KMS-11 (cell line): ENCODE measurements around the gene PDE3A.

Source experiments
- H2AFZ ChIP-seq: fragments of 200-600 bp; sonication (generic); 2 replicates; pipeline ENCODE4 v1.6.1; 2016; ENCODE audit warnings: antibody characterized with exemption, mixed run types, low read depth
- H3K27ac ChIP-seq: fragments of 200-600 bp; sonication (generic); 2 replicates; pipeline ENCODE4 v1.6.1; 2016; ENCODE audit warnings: mild to moderate bottlenecking, mixed run types
- H3K27me3 ChIP-seq: fragments of 200-600 bp; sonication (generic); 2 replicates; pipeline ENCODE4 v1.6.1; 2017; ENCODE audit warnings: mild to moderate bottlenecking, low read depth, mixed run types, moderate library complexity; ENCODE audit not compliant: insufficient read depth
- H3K36me3 ChIP-seq: fragments of 200-600 bp; sonication (generic); 2 replicates; pipeline ENCODE4 v1.6.1; 2017; ENCODE audit warnings: mild to moderate bottlenecking, mixed run types; ENCODE audit not compliant: insufficient read depth
- H3K4me1 ChIP-seq: fragments of 200-600 bp; sonication (generic); 2 replicates; pipeline ENCODE4 v1.6.1; 2016; ENCODE audit warnings: mild to moderate bottlenecking, low read depth, mixed run types; ENCODE audit not compliant: poor library complexity, severe bottlenecking
- H3K4me2 ChIP-seq: fragments of 200-600 bp; sonication (generic); 2 replicates; pipeline ENCODE4 v1.7.0; 2016; ENCODE audit warnings: mild to moderate bottlenecking, mixed run types
- H3K4me3 ChIP-seq: fragments of 200-600 bp; sonication (generic); IDR thresholded peaks from 2 replicates; pipeline ENCODE4 v1.6.1; 2017; ENCODE audit warnings: low read depth, low read length, mixed read lengths; ENCODE audit not compliant: insufficient read depth
- H3K79me2 ChIP-seq: fragments of 200-600 bp; sonication (generic); 2 replicates; pipeline ENCODE4 v1.6.1; 2016; ENCODE audit warnings: low read depth, mixed run types; ENCODE audit not compliant: insufficient read depth
- H3K9ac ChIP-seq: fragments of 200-600 bp; sonication (generic); 2 replicates; pipeline ENCODE4 v1.6.1; 2016; ENCODE audit warnings: mild to moderate bottlenecking, mixed run types
- H4K20me1 ChIP-seq: fragments of 200-600 bp; sonication (generic); 2 replicates; pipeline ENCODE4 v1.6.1; 2016; ENCODE audit warnings: mild to moderate bottlenecking, mixed run types; ENCODE audit not compliant: insufficient read depth
- CTCF ChIP-seq: fragments of 200-600 bp; sonication (generic); conservative IDR thresholded peaks from 2 replicates; pipeline ENCODE4 v1.6.1; 2017; ENCODE audit warnings: low read depth, mild to moderate bottlenecking, antibody characterized with exemption, low read length, moderate library complexity, mixed read lengths

Gene PDE3A

DNA sequence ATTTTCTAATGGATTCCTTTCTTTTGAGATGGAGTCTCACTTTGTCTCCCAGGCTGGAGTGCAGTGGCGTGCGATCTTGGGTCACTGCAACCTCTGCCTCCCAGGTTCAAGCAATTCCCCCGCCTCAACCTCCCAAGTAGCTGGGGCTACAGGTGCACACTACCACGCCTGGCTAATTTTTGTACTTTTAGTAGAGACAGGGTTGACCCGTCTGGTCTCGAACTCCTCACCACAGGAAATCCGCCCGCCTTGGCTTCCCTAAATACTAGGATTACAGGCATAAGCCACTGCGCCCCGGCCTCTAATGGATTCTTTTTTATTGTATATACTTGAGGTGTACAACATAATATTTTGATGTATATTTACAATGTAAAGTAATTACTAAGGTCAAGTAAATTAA is 186.7 kb downstream of the PDE3A start:
- no peaks in the 10 kb centered on the region for H4K20me1 ChIP-seq
- no peak overlapping the region for H3K27ac ChIP-seq
- H2AFZ ChIP-seq = no peak overlapping the region
- no peak for TF ChIP-seq CTCF
- no peak overlapping the region for H3K4me2 ChIP-seq
- no peaks in the 10 kb centered on the region for H3K4me1 ChIP-seq
- no peak overlapping the region for H3K9ac ChIP-seq
- no peaks in the 10 kb centered on the region for H3K36me3 ChIP-seq
- no peak overlapping the region for H3K4me3 ChIP-seq
- no peaks in the 10 kb centered on the region for H3K79me2 ChIP-seq
- H3K27me3 ChIP-seq = no peaks in the 10 kb centered on the region

GRCh38 chr12:20555771-20556170 is 187.4 kb downstream of the PDE3A start:
- Histone ChIP-seq H3K4me1 (no peaks in the 10 kb centered on the region), H3K79me2 (no peaks in the 10 kb centered on the region), H3K4me2 (no peak overlapping the region), H2AFZ (no peak overlapping the region), H3K36me3 (no peaks in the 10 kb centered on the region), H4K20me1 (no peaks in the 10 kb centered on the region), H3K27me3 (no peaks in the 10 kb centered on the region), H3K27ac (no peak overlapping the region), H3K4me3 (no peak overlapping the region), H3K9ac (no peak overlapping the region)
- no peak for TF ChIP-seq CTCF

DNA sequence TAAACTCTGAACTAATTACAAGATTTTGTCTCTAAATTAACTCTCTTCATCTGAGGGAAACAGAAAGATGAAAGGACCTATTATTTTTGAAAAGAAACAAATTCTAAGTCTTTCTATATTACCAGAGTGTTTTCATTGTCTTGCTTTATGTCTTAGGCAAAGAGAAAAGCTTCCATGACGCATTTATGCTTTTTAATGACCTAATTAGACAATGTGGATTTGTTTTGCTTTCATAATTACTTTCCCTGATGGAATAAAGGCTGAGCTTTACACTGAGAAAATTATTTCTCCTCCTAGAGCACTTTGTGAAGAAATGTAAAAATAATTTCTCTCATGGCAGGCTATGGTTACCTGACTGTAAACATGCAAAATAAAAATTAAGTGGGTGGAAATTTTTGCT is 188.8 kb downstream of the PDE3A start:
- no peak overlapping the region for H2AFZ ChIP-seq
- H3K27me3 ChIP-seq = no peaks in the 10 kb centered on the region
- H3K4me2 ChIP-seq = no peak overlapping the region
- H3K9ac ChIP-seq = no peak overlapping the region
- no peaks in the 10 kb centered on the region for H4K20me1 ChIP-seq
- H3K4me3 ChIP-seq = no peak overlapping the region
- no peak overlapping the region for H3K27ac ChIP-seq
- no peaks in the 10 kb centered on the region for H3K79me2 ChIP-seq
- H3K4me1 ChIP-seq = no peaks in the 10 kb centered on the region
- no peaks in the 10 kb centered on the region for H3K36me3 ChIP-seq
- TF ChIP-seq CTCF = no peak

- Histone ChIP-seq H2AFZ (no peak overlapping the region), H3K27me3 (no peaks in the 10 kb centered on the region), H3K4me3 (no peak overlapping the region), H3K36me3 (no peaks in the 10 kb centered on the region), H3K4me1 (no peaks in the 10 kb centered on the region), H3K79me2 (no peaks in the 10 kb centered on the region), H3K9ac (no peak overlapping the region), H3K27ac (no peak overlapping the region), H4K20me1 (no peaks in the 10 kb centered on the region), H3K4me2 (no peak overlapping the region)
- no peak for TF ChIP-seq CTCF
Observed at GRCh38 chr12:20560935-20561334, 192.6 kb downstream of the PDE3A start.

DNA sequence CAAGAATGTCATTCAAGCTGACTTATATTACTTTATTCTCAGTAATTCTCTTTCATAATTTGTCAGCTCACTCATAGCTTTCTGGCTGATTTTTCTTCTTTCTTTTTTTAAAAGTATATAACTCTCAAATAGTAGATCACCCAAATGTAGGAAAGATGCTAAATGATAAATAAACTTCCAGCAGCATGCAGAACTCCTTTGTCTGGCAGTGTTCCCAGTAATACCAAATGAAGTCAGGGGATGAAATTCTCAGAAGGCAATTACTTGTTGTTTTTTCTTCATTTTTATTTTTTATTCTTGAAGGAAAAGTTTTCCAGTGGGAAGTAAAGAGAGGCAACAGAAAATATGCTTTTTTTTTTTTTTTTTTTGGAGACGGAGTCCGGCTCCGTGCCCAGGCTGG is 193.5 kb downstream of the PDE3A start:
- Histone ChIP-seq H3K36me3 (no peaks in the 10 kb centered on the region), H2AFZ (no peak overlapping the region), H3K4me2 (no peak overlapping the region), H3K9ac (no peak overlapping the region), H3K27me3 (no peaks in the 10 kb centered on the region), H3K27ac (no peak overlapping the region), H3K79me2 (no peaks in the 10 kb centered on the region), H3K4me1 (no peaks in the 10 kb centered on the region), H4K20me1 (no peaks in the 10 kb centered on the region), H3K4me3 (no peak overlapping the region)
- no peak for TF ChIP-seq CTCF
